ENCODE measurements around the gene TRIP10. TPM values are rescaled to one million over a fixed set of nuclear protein-coding genes. Genes with fewer than 3 reads are reported as not detected.

TRIP10 gene
- total and polyA plus RNA-seq, 2 of the 13 experiments (the other 11 are each of a cell fraction or from before 2014, with no cell fraction given): 32.5 to 33.2 TPM

DNA sequence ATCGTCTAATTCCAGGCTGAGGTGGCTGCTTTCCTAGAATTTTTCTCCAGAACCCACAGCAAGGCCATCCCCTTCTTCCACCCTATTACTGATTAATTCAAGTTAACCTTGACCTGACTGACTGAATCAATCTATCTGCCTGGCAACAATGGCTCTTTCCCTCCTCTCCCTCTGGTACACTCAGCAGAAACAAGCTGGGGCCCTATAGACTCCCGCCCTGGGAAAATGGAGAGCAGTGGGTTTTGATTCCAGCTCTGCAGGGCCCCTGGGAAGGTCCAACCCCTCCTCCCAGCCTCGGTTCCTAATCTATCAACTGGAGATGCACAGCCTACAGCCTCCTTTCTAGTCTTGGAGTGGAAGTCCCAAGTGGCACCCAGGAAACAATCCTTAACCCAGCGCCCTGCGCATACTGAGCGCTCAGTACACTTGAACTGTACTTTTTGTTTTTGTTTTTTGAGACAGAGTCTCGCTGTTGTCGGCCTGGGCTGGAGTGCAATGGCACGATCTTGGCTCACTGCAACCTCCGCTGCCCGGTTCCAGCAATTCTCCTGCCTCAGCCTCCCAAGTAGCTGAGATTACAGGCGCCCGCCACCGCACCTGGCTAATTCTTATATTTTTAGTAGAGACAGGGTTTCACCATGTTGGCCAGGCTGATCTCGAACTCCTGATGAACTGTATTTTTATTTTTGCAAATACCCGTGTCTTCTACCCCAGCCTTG, 13.8 kb upstream of the TRIP10 start (continued):
- no peak for TF ChIP-seq DBP (CRISPR knock-in tag; IDR thresholded peaks at IDR 0.05; ENCODE audit: not compliant biosample characterization)
- peak; percentile 35 for TF ChIP-seq SKI (IDR thresholded peaks at IDR 0.05; ENCODE audit: partially characterized antibody)
- TF ChIP-seq CTCF (CRISPR knock-in tag; IDR thresholded peaks at IDR 0.05): no peak
- TF ChIP-seq, protein P1, sequence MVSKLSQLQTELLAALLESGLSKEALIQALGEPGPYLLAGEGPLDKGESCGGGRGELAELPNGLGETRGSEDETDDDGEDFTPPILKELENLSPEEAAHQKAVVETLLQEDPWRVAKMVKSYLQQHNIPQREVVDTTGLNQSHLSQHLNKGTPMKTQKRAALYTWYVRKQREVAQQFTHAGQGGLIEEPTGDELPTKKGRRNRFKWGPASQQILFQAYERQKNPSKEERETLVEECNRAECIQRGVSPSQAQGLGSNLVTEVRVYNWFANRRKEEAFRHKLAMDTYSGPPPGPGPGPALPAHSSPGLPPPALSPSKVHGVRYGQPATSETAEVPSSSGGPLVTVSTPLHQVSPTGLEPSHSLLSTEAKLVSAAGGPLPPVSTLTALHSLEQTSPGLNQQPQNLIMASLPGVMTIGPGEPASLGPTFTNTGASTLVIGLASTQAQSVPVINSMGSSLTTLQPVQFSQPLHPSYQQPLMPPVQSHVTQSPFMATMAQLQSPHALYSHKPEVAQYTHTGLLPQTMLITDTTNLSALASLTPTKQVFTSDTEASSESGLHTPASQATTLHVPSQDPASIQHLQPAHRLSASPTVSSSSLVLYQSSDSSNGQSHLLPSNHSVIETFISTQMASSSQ (IDR thresholded peaks at IDR 0.05; ENCODE audit: low read depth): peak; percentile 88
- TF ChIP-seq, protein P1 (CRISPR knock-in tag; IDR thresholded peaks at IDR 0.05; ENCODE audit: borderline replicate concordance): peak; percentile 93
- TF ChIP-seq ZNF136 (CRISPR knock-in tag; IDR thresholded peaks at IDR 0.05; ENCODE audit: low read depth): no peak
- TF ChIP-seq ZNF777 (CRISPR knock-in tag; IDR thresholded peaks at IDR 0.05): no peak
- TF ChIP-seq PRPF4 (IDR thresholded peaks at IDR 0.05; ENCODE audit: low read depth, low read length, poor library complexity, severe bottlenecking): no peak
- TF ChIP-seq, protein P2, sequence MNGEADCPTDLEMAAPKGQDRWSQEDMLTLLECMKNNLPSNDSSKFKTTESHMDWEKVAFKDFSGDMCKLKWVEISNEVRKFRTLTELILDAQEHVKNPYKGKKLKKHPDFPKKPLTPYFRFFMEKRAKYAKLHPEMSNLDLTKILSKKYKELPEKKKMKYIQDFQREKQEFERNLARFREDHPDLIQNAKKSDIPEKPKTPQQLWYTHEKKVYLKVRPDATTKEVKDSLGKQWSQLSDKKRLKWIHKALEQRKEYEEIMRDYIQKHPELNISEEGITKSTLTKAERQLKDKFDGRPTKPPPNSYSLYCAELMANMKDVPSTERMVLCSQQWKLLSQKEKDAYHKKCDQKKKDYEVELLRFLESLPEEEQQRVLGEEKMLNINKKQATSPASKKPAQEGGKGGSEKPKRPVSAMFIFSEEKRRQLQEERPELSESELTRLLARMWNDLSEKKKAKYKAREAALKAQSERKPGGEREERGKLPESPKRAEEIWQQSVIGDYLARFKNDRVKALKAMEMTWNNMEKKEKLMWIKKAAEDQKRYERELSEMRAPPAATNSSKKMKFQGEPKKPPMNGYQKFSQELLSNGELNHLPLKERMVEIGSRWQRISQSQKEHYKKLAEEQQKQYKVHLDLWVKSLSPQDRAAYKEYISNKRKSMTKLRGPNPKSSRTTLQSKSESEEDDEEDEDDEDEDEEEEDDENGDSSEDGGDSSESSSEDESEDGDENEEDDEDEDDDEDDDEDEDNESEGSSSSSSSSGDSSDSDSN (CRISPR knock-in tag; IDR thresholded peaks at IDR 0.05): no peak
- TF ChIP-seq ZNF430 (CRISPR knock-in tag; IDR thresholded peaks at IDR 0.05): peak; percentile 26; the same call in 1 of the 2 replicates
- peak; percentile 56 for TF ChIP-seq ARID5B (CRISPR knock-in tag; IDR thresholded peaks at IDR 0.05)
- TF ChIP-seq HOXA9 (CRISPR knock-in tag; IDR thresholded peaks at IDR 0.05; ENCODE audit: borderline replicate concordance): no peak
- peak; percentile 48 for TF ChIP-seq YY1 (IDR thresholded peaks at IDR 0.05; ENCODE audit: insufficient read depth, insufficient replicate concordance, low read depth, low read length)
- no peak for TF ChIP-seq GABPA (IDR thresholded peaks at IDR 0.05; ENCODE audit: low read depth, low read length)
- TF ChIP-seq GABPA (CRISPR knock-in tag; IDR thresholded peaks at IDR 0.05; ENCODE audit: low read depth): 0 out of 2 replicates have a peak, but pooled peaks have one; percentile 43

All from HepG2 (cell line).